GM20000 (cell line): ENCODE measurements around the gene RELL1.
"Not testable (repeated sequence)": the region's sequence is repeated elsewhere in the genome, so short reads cannot be mapped to it uniquely, and the experiment has no call there.

Source experiments
- DNase-seq: peaks from one replicate; pipeline ENCODE4 v3.0.0; 2012; ENCODE audit warnings: low spot score
- CTCF ChIP-seq: IDR thresholded peaks from 2 replicates; pipeline ENCODE4 v1.5.1; 2012; ENCODE audit warnings: mild to moderate bottlenecking, control low read depth; ENCODE audit errors: extremely low read depth, missing control alignments

The RELL1 gene

GRCh38 chr4:37673538-37674192 is 12.5 kb downstream of the RELL1 start:
- TF ChIP-seq CTCF: no peak
- DNase-seq: no peak

- no peak for TF ChIP-seq CTCF
- DNase-seq: no peak
These were observed 15.1 kb downstream of the RELL1 start for GRCh38 chr4:37671072-37671471.

- DNase-seq: no peak
- TF ChIP-seq CTCF: no peak
These were observed 15.9 kb downstream of the RELL1 start for GRCh38 chr4:37670249-37670648.

- DNase-seq: not testable (repeated sequence)
These were observed 17.1 kb downstream of the RELL1 start for GRCh38 chr4:37669124-37669523.

GRCh38 chr4:37667197-37668100 is 18.7 kb downstream of the RELL1 start:
- no peak for DNase-seq
- no peak for TF ChIP-seq CTCF

GRCh38 chr4:37666625-37667071 is 19.5 kb downstream of the RELL1 start:
- TF ChIP-seq CTCF: no peak
- DNase-seq: no peak

GRCh38 chr4:37665333-37666320 is 20.5 kb downstream of the RELL1 start:
- no peak for TF ChIP-seq CTCF
- no peak for DNase-seq
